NCI-H774 (cell line): ENCODE measurements around the gene HMGB4.

ENCODE experiments used
- DNase-seq: peaks from one replicate; lab custom pipeline; 2025; lab: John Stamatoyannopoulos, UW

The HMGB4 gene, protein sequence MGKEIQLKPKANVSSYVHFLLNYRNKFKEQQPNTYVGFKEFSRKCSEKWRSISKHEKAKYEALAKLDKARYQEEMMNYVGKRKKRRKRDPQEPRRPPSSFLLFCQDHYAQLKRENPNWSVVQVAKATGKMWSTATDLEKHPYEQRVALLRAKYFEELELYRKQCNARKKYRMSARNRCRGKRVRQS

DNA sequence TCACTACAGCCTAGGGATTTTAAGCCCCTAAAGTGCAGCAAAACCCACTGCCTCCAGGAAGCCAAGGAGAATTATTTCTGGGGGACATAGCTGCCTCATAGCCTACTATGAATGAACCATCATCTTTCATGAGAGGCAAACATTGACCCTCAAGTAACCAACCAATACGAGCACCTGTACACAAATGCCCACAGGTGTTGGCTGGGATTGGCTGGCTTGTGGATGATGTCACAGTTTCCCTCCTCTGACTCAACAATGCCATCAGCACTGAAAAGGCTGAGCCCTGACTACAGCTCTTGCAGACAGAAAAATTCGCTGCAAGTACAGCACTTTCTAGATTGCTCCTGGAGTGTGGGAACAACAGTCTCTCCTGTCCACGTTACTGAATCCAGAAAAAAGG lies at the start of gene HMGB4:
TSS of gene HMGB4 (plus strand) at position 301 of the 400 bp plus-strand sequence. CDS start 113 bp downstream, outside the sequence.
- no peak for DNase-seq

DNA sequence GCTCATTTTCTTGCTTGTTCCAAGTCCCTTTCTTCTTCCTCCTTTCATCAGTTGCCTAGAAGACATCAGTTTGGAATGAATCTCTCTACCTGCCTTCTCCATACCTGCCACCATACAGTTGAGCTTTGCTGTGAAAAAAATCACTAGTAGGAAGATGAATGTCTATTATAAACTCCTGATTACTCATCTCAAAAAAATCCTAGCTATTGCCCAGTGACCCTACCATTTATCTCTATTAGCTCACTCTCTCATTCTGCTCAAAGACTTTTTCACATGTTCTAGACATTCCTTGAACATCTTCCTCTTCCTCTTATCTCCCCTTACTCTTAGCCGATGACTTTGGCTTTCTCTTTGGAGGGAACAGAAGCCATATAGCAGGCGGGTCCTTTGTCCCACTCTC lies 49.7 kb upstream of the HMGB4 start:
- no peak for DNase-seq

DNA sequence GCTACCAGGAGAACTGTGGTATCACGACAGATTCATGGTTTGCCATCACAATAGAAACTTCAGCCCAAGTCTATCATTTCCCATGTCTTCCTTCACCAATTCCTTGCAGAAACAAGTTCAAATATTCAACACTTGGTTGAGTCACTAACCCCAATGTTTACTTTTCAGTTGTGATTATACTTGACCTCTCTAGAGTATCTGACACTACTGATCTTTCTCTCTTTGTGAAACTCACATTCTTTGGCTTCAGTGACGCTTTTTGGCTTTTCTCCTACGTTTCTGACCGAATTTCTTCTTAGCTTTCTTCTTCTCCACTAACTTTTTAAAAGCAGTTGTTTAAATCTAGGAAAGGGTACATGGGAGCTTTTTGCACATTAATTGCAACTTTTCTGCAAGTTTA lies 48.8 kb upstream of the HMGB4 start:
- DNase-seq = no peak

DNA sequence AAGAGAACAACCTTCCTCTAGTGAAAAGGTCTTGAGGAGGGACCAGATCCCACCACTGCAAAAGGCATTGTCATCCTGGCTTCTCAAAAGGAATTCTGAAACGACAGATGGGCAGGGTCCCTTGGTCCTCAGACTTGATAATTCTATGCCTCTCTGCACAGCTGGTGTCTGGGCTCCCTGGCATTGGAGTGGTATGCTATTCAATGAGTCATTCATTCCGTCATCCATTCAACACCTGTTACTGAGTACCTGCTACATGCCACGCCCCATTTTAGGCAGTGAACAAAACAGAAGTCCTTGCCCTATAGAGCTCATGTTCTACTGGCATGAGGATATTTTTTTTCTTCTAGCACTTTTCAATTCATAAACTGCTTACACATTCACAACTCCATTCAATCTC lies 45.8 kb upstream of the HMGB4 start:
- DNase-seq = peak; percentile 81

DNA sequence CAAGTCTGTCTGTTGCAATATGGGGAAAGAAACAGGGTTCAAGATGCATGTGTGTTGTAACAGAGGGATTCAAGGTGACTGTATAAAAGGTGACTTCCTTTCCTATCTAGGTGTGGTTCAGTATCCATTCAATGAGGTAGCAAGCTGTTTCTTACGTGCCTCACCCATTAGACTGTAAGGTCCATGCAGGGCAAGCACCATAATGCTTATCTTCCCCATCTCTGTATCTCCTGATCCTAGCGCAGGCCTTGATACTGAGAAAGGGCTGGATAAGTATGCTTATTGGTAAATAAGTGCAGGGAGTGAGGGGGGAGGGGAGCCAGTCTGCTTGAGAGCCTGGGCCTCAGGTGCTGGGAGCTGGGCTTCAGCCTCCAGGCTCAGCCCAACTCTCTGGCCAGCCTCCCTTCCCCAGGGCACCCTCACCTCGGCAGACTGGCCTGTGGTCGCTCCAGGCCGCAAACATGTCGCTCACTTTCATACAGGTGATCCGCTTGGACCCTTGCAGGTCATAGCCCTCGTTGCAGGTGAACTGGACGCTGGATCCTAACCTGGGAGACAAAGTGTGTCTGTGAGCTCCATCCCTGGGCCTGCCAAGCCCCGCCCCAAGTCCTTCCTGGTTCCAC lies 44.5 kb upstream of the HMGB4 start:
- no peak for DNase-seq

DNA sequence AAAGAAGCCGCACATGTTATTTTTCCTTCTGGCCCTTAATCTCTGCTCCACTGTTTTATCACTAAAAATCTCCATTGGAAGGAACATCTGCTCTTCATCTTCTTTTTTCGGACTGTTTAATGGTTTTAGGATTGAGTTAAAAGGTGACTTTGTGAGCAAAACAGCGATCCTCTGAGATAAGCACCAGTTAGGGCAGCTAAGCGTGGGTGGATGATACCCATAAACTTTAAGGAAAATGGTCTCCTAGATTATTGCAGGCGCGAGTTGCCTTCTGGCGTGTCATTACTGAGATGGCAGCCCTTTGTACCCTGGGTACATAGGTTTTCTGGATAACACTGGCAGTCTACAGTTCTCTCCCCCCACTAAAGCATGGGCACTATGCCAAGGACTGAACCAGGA lies 44.0 kb upstream of the HMGB4 start:
- no peak for DNase-seq

DNA sequence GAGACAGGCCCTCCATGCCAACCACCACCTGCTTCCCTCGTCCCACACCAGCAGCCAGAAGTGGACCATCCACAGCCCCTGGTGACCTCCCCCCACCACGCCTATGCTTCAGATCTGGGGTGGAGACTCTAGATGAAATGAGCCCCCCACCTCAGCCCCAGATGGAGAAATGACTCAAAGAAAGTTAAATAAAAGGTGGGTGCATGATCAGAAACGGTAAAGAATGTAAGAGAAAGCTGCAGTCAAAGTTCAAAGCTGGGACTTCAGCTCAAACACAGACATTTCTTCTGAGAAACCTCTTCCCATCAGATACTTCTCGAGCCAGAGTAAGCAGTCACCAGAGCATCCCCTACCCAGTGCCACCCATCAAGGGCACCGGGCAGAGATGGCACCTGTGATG lies 43.1 kb upstream of the HMGB4 start:
- no peak for DNase-seq

DNA sequence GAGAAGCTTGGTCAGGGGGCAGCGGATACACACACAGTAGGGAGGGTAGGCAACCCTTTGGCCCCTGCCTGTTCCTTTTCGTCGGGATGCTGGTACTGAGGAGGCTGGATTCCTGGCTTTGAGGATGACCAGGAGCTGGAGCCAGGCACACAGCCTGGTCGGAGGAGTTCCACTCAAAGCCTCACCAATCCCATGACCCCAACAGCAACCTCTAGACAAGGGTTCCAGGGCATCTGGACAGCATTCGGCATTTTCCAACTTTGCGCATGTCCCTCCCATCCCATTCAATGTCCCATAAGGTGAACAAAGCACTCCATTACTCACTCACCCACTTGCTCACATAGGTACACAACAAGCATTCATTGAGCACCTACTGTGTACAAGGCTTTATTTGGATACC lies 42.6 kb upstream of the HMGB4 start:
- DNase-seq = no peak

DNA sequence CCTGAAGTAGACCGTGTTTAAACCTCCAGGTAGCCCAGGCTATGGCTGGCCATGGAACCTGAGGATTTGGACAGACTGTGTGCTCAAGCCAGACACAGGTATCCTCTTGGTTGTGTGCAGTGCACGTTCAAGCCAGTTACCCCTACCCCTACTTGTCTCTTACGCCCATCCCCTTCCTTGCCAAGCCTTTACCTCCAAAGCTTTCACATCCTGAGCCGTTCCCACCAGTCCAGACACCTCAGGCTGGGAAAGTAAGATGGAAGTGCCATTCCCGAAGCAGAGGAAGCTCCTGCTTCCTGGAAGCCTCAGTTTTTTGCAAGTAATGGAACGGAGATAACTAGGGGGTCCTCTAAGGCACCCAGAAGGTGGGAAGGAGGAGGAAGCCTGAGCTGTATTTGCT lies 41.5 kb upstream of the HMGB4 start:
- DNase-seq = no peak

DNA sequence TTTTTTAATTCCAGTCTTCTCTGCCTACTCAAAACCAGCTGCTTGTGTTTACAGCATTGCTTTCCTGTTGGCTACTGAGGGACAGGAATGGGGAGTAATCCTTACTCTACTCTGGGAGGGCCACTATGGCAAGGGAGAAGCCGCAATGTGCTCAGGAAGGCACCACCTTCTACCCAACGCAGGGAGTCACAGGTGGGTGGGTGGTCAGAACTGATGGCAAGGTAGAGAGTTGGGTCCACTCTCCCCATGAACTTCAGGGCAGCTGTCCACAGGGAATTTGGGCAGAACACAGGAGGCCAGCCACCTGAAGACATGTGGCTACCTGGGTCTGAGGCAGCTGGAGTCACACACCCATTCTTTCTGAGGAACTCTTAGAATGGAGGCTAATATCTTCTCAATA lies 40.5 kb upstream of the HMGB4 start:
- DNase-seq = no peak

DNA sequence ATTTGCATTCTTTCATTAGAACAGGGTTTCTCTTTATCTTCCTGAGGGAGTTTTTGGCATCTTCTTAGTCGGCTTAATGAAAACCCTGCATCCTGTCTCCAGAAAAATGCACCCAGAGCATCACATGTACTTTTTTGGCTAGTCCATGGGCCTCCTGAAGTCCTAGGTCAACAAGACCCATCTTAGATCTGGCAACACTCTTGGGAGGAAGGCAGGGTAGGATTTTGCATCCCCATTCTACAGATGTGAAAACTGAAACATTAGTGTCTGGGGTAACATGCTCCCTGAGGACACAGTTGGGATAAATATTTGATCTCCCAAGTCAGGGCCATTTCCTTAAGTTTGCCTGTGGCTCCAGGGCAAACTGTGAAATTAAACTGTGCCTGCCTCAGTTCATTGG lies 40.0 kb upstream of the HMGB4 start:
- DNase-seq = no peak

DNA sequence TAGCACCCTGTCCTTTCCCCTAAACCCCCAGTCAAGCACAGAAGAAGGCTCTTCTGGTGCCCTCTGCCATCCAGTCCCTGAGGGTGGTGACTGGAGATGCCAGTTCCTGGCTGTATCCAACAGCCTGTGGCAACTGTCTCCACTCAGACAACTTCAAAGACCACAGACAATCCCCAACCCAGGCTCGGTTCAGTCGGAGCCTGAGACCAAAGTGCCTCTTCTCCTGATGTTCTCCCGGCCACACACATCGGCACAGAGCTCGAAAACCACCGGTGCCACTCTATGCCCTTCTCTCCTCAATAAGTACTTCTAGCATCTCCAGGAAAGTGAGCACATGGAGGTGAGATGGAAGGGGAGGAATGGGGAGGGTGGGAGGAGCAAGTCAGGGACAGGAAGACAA lies 39.6 kb upstream of the HMGB4 start:
- DNase-seq = no peak

DNA sequence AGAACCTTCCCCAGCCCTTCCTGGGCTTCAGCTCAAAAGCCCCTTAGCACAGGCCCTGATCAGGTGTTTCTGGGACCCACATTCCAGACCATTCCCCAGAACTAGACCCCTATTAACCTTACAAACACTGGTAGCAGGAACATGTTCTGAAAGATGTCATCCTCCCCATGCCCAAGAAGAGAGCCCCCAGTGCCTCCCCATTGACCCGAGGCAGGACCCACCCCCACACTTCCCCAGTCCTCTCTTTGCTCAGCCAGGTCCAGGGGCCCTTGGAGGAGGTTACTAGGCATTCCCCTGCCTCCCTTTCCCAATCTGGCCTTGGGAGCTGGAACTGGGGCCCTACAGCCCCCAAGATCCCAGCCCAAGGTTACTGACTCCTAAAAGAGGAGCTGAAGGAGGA lies 38.9 kb upstream of the HMGB4 start:
- DNase-seq = no peak

DNA sequence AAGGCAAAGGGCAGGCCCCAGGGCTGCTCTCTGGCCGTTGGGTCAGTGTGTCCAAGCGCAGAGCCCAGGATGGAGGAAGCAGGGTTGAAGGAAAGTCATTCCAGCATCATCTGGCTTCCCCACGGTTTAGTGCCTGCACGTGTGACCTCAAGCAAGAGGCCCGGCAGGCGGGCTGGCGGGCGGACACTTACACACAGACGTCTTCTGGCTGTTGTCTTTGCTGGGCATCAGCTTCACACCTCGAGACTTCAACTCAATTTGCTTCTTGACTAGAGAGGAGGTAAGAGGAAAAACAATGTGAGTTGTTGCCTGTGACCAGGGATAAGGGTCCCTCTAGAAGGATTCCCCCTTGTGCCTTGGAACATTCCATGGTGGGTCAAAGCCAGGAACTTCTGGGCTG lies 38.4 kb upstream of the HMGB4 start:
- no peak for DNase-seq

DNA sequence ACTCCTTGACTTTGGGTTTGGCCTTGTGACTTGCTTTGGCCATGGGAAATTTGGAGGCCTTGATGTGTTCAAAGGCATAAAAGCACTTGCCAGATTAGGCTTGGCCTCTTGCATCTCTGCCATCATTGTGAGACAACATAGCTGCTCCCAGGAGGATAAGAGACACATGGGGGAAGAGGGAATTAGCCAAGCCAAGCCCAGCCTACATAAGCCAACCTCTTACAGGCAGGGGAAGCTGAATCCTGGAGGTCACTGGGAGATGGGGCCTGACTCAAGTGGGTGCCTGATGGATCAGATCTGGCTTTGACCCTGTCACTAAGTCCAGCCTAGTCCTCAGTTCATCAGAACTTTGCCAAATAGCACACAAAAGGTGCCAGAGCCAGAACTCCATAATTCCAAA lies 37.6 kb upstream of the HMGB4 start:
- DNase-seq = no peak

DNA sequence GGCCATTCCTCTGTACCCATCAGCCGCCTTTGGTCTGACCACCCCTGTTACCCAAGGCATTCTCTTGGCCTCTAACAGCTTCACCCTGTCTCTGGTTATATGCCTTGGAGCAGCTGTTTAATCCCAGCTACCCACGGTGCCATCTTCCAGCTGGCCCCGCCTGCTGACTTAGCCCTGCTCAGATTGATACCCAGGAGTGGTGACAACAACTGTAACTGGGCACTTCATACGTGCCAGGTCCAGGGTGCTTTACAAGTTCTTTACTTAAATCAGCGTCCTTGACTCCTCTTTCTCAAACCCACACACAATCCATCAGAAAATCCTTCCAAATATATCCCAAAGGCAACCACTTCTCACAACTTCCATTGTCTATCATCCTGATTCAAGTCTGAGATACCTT lies 37.2 kb upstream of the HMGB4 start:
- DNase-seq = no peak

DNA sequence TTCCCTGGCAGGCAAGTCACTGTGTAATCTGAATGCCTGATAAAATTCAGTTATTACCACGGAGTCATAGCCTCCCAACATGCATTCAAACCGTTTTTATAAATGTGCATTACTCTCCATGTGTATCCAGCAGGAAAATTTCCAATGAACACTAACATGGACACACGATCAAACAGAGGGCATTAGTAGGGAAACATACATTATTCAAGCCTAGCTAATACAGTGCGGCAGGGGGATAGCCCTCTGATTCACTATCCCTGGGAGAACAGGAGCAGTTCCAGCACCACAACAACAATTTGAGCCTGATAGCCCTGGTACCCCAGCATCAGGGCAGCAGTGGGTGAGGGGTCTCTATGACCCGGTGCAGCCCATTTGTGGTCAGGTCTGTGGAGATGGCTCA lies 35.8 kb upstream of the HMGB4 start:
- no peak for DNase-seq

DNA sequence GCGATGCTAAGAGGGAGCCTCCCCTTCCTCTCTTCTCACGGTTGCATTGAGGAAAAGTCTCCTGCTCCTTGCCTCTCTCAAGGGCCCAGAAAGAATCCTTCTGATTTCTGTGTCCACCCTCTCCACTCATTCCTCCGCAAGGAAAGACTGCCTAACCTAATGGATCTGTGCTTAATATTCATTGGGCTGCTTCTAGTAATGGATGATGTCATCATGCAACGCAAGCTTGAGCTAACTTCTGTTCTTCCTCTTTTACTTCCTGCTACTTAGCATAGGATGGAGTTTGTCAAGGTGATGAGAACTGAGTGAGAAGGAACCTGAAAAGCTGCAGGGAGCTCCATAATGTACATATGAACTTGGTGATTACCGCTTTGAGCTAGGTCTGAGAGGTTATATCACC lies 35.2 kb upstream of the HMGB4 start:
- no peak for DNase-seq

DNA sequence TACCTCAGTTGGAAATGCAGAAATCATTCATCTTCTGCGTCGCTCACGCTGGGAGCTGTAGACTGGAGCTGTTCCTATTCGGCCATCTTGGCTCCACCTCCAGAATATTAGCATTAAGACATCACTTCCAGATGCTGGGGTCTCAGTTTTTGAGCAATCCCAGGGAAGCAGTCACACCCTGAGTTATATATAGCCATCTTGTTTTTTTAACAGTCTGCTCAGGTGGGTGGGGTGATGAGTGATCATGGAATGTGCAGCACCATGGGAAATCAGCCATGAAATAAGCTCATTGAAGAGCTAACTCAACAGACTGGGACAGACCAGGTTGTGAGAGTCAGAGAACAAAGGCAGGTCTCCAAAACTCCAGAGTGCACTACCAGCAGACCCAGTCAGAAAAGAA lies 27.0 kb upstream of the HMGB4 start:
- no peak for DNase-seq

DNA sequence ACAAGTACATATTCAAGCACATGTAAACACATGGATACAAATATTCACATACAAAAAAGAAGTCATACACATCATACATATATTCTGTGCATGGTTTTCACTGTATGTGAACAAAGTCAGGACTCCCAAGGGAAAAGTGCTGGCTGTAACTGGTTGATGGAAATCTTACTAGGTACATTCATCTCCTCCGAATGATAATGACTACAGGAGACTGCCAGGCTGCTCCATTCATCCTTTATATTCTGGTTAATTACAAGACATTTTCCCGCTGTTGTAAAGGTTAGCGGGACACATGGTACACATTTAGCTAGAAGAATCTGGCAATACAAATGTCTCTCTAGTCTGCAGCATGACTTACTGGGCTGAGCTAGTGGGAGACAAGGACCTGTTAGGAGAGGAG lies 26.2 kb upstream of the HMGB4 start:
- DNase-seq = no peak

DNA sequence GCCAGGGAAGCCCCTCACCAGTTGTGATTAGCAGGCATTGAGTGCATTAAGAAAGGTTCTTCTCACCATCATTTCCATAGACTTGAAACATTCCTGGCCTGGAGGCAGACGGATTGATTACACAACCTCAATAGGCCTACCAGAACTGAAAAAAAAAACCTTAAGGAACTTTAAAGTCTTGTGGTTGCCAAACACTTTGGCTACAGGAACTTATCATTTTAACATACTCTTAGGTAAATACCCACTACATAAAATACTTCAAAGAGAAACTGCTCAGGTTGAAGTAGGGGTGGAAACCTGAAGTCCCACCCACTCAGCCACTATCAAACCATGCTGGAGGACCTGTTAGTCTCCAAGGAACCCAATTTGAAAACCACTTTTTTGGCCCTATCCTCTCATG lies 22.4 kb upstream of the HMGB4 start:
- no peak for DNase-seq

DNA sequence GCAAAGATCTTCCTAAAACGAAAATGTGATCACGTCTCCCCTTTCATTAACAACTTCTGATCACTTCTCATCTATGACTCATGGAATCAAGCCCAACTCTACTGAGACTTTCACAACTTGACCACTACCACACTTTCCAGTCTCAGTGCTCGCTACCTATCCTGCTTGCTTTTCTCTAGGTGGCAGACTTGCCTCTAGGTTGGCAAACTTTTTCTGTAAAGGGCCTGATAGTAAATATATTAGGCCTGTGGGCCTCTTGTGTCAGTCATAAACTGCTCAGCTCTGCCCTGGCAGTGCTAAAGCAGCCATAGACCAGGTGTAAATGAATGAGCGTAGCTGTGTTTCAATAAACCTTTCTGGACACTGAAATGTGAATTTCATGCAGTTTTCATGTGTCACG lies 21.5 kb upstream of the HMGB4 start:
- DNase-seq = no peak

DNA sequence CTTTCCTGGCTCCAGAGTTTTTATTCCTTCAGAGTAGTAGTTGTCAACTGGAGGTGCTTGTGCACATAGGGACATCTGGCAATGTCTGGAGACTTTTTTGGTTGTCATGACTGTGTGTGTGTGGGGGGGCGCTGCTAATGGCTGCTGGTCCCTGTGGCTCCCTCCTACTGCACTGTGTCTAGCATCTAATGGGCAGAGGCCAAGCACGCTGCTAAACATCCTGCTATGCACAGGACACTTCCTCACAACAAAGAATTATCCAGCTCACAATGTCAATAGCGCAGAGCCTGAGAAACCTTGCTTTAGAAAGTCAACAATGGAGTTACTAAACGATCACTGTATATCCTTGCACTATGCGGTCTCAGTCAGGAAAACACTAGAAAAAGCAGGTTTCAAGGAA lies 19.7 kb upstream of the HMGB4 start:
- DNase-seq = no peak

DNA sequence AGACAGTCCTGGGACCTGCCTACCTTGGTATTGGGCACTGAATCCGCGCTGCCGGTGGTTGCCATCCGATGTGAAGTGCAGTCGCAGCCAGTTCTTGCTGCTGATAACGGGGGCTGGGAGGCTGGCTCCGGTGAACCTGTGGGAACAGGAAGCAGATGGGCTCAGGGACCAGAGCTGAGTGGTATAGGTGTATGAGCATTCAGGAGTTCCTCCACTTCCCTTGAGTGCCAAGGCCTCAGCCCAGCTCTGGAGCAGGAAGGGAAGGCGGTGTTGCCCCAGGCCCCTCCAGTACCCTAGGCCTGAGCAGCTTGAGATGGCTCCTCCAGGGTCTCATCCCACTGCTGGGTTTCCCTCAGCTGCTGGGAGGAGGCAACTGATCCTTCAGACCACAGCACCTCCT lies 17.0 kb upstream of the HMGB4 start:
- no peak for DNase-seq
